PFSK-1 (cell line): Measurements from ENCODE around the gene NSL1.

ENCODE experiments used
- FOXP2 ChIP-seq: optimal IDR thresholded peaks from 2 replicates; pipeline ENCODE3; 2011; ENCODE audit warnings: borderline replicate concordance, control low read depth, inconsistent platforms; ENCODE audit not compliant: insufficient read depth; ENCODE audit errors: extremely low read length, extremely low read depth
- POLR2AphosphoS5 ChIP-seq: IDR thresholded peaks from 2 replicates; pipeline ENCODE4 v1.6.1; 2012; ENCODE audit warnings: low read depth, mild to moderate bottlenecking, control low read depth, low read length, moderate library complexity
- REST ChIP-seq, 2 experiments: IDR thresholded peaks; 2 replicates each; pipeline versions ENCODE4 v1.6.1 to v1.8.0; 2011 to 2012; ENCODE audit warnings: low read depth in 2 of 2, low read length in 2 of 2, control low read depth in 1 of 2, inconsistent platforms in 1 of 2, mild to moderate bottlenecking in 1 of 2, moderate library complexity in 1 of 2; ENCODE audit not compliant: insufficient read depth in 1 of 2
- TAF1 ChIP-seq: IDR thresholded peaks from 2 replicates; pipeline ENCODE4 v1.6.1; 2012; ENCODE audit warnings: low read length, control low read depth, borderline replicate concordance; ENCODE audit not compliant: insufficient read depth

- no peak for TF ChIP-seq POLR2AphosphoS5
- no peak for TF ChIP-seq TAF1
- no peak for TF ChIP-seq REST (IDR thresholded peaks at IDR 0.05; ENCODE audit: insufficient read depth in 1 of 2, low read depth in 2 of 2, low read length in 2 of 2)
- no peak for TF ChIP-seq FOXP2
These were observed 28.7 kb downstream of the NSL1 start for GRCh38 chr1:212762839-212763238.
